Ecto neural progenitor cell (in vitro differentiated cells): ENCODE results near the gene HOXC13.

Experiments used
- DNase-seq: peaks from one replicate; pipeline ENCODE4 v3.0.0-alpha.2; 2018; ENCODE audit warnings: low spot score

HOXC13 gene

GRCh38 chr12:53982648-53983567 is 44.3 kb downstream of the HOXC13 start:
- no peak for DNase-seq

DNA sequence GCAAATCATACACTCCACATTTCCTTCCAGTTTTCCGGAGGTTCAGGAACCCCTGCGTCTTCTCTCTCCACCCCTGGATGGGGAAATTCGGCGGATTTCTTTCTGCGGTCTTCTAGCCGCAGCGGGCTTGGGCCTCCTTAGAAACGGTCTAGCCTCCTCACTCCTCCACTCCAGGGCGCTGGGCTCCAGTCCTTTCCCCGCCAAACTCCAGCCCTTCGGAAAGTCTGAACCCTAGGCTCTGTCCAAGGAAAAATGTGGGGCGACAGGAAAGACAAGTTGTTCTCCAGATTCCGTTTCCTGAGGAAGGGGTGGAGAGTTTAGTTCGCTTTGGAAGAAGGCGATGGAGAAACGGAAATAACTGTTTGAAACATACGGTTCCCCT is 44.9 kb downstream of the HOXC13 start:
- DNase-seq: no peak

DNA sequence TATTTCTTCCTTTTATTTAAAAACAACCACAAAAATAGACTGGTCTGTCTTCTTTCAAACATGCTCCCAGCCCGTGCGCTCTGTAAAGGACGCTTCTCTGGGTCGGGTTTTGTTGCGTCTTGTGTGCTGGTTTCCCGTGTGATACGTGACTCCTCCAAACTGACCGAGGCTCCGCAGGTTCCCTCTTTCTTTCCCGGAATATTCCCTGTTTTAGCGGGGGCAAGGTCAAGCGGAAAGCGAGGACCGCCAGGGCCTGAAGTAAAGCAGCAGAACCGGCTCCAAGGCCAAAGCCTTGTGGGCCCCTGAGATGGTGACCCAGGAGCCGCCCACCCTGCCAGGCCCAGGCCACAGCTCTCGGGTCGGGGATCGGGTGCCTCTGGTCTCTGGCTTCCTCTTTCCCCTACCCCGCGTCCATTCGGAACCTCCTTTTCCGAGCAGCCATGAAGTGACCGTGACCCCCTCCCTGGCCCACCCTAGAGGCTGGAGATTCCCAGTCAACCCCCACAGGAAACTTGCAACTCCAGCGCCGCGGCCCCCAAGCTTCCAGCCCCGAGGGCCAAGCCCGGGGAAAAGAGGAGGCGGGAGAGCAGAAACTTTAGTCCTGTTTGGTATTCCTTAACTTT is 45.4 kb downstream of the HOXC13 start:
- DNase-seq: no peak

DNA sequence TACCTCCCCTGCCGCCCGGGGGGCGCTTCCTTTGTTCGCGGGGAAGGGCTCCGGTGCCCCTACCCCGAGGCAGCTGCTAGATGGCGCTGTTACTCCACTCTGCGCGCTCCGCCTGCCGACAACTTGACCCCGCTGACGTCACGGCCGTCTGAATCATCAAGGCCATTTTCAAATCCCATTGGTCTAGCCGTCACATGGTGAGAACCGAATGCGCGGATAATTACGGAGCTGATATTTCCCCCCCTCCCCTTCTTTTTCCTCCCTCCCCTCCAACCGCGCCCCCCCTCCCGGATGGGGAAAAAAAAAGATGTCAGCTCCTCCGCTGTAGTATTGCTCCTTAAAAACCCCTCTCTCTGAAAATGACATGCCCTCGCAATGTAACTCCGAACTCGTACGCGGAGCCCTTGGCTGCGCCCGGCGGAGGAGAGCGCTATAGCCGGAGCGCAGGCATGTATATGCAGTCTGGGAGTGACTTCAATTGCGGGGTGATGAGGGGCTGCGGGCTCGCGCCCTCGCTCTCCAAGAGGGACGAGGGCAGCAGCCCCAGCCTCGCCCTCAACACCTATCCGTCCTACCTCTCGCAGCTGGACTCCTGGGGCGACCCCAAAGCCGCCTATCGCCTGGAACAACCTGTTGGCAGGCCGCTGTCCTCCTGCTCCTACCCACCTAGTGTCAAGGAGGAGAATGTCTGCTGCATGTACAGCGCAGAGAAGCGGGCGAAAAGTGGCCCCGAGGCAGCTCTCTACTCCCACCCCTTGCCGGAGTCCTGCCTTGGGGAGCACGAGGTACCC is 46.5 kb downstream of the HOXC13 start, which contains the start of gene HOXC10:
Gene HOXC10 (plus strand): TSS at position 246 of the 791 bp plus-strand sequence. CDS start 114 bp downstream, at position 360.
- DNase-seq: peak; percentile 91

GRCh38 chr12:53985692-53985993 is 47.0 kb downstream of the HOXC13 start:
- no peak for DNase-seq

DNA sequence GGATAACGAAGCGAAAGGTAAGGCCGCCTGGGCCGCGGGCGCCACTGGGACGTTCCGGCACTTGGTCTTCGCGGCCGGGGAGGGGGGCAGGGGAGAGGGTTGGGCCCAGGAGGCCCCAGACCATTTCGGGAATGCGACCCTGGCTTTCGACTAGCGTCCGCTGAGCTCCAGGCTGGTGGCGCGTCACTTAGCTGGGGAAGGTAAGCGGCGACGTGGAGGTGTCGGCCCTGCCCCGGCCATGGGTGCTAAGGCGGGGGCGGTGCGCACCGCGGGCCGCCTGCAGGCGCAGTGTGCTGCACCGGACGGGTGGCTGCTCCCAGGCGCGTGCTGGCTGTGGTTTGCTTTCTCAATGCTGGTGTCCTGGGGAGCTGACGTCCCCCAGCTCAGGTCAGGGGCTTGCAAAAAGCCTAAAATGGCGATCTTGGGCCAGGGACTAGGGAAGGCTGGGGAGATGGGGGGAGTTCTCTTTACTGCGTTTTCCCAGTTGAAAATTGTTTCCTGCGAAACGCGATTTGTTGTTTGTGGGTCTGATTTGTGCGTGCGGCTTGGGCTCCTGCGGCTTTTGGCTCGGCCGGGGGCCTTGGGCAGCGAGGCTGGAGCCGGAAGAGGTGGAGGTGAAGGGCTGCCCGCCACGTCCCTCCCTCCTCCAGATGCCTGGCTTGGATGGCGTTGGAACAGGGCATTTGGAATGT is 47.5 kb downstream of the HOXC13 start:
- DNase-seq: no peak

DNA sequence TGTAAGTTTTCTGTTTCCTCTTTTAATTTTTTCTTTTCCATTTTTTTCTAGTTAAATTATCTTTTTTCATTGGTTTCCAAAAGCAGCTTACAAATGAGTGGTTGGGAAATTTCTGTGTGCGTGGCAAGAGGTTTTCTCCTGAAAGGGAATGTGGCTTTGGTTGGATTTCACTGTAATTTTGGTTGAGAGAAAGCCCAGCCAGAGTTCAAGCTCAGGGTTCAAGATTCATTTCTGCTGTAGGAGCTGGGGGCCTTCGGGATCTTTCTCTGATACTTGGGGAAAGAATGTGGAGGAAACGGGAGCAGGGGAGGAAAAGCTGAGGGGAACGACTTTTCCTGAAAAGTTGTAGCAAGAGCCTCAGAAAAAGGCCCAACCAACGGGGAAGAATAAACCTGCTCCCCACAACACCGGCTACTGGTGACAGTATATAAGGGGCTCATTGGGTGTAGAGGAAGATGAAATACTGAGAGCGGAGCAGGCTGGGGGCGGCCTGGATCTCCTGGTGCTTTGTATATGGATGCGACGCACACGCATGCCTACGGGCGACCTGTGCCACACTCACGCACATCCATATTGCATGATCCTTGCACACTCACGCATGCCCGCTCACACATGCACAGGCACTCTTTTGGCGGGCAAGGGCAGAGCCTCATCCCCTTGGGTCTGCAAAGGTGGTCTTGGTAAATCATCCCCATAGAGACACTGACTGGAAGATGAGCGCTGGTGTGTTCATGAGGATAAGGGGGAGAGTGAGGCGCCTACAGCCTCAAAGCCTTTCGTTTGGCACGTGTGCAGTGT is 48.3 kb downstream of the HOXC13 start:
- DNase-seq: no peak

DNA sequence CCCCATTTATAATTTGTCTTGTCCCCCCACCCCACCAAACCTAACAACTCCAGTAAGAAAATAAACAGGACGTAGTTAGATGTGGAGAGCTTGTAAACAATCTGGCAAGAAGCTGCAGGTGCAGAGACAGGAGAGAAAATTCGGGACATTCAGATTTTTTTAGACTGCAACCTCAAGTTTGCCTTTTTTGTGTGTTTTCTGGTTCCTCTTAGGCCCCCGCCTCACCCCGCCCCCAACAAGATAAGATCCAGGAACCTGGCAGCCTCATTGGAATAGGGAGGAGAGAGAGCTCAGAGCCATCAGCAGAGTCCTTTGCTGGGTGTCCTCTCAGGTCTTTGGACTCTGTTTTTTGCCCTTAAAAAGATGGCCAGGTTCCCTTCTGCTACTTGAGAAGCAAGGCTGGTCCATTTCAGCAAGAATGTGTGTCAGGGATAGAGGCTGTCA is 49.2 kb downstream of the HOXC13 start:
- DNase-seq: no peak

DNA sequence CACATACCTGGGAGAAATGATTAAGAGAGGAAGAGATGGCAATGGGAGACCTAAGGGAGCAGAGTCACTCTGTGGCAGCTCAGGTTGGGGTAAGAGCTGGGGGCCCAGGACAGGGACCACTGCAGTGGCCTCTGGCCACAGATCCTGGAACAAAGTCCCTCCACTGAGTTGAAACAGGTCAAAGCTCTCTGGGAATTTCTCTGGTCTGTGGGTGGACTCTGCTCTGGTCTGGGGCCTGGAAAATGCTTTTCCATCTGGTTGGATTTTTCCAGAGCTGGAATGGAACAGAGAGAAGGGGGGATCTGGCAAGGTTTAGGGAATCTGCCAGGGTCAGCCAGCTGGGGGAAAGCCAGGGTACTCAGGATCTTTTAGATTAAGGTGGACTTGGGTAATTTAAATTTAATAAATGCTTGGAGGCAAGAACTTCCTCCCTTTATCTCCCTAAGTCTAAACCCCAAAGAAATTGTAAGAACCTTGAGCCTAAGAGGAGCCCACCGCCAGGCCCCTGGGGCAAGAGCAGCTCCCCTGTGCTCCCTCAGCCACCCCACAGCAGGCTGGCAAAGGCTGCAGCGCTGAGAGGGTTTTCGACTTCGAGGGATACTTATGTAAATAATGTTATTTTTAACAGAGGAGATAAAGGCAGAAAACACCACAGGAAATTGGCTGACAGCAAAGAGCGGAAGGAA is 50.1 kb downstream of the HOXC13 start:
- DNase-seq: no peak

- no peak for DNase-seq
These were observed 50.8 kb downstream of the HOXC13 start for GRCh38 chr12:53989227-53990113.

- no peak for DNase-seq
These were observed 51.9 kb downstream of the HOXC13 start for GRCh38 chr12:53990311-53991076.

GRCh38 chr12:53991077-53991460 is 52.4 kb downstream of the HOXC13 start:
- DNase-seq: no peak

DNA sequence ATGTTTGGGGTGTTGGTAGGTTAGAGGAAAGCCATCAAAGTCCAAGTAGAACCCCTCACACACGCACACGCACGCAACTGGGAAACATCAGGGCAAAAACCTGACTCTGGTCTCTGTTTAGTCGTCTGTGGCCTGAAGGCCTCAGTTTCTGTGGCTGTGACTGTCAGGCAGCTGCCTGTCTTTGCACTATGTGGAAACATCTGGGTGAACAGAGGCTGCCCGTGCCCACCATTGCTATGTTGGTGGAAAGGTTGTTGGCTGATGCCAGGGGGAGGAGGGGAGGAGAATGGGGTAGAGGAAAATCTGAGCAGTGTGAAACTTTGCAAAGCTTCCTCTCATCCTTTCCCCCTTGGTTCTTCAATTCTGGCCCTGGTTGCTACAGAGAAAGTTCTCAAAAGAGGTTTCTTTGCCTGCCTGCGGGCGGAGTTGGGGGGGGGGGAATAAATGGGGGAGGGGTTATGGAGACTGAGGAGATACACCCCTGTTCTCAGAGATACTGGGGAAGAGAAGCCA is 53.8 kb downstream of the HOXC13 start:
- no peak for DNase-seq

DNA sequence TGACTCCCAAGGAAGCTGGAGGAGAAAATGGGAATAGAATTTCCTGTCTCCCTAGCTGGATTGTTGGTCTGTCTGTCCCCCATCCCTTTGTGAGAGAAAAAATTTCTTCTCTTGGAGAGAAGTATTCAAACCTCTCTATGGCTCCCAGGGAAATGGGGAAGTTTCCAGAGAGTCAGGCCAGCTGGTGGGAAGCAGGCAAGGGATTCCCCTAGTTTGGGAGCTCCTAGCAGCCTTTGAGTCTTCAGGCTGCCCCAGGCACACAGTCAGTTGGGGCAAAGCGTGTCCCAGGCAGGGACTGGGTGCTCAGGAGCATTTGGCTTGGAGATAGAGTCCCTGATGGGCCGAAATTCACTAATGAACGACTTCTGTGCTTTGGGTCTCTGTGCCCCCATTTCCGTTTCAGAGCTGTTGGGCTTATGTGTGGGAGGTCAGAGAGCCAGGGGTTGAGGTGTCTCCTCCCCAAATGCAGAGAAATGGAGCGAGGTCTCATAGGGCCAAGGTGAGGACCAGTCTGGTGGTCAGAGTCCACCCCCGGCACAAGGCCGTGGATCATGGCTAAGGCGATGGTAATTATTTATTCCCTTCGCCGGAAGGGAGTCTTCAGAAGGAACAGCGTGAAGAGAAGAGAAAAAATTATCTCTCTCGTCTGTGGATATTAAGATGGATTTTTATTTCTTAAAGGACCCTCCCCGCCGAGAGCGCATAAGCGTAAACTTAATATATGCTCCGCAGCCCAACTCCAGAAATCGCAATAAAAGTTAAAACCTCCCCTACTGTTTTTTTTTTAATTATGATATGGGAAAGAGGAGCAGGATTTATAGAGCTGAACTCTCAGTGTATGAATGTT is 54.8 kb downstream of the HOXC13 start:
- DNase-seq: no peak

GRCh38 chr12:53994009-53994263 is 55.3 kb downstream of the HOXC13 start:
- DNase-seq: no peak

GRCh38 chr12:53994264-53995001 is 55.8 kb downstream of the HOXC13 start:
- no peak for DNase-seq

GRCh38 chr12:53995002-53995377 is 56.4 kb downstream of the HOXC13 start:
- no peak for DNase-seq
